IgD-negative memory B cell (primary cell): ENCODE measurements around the gene DCAF6. TPM values are rescaled to one million over a fixed set of nuclear protein-coding genes. Genes with fewer than 3 reads are reported as not detected.

Experiments
- H3K27ac Mint-ChIP-seq, 3 donors: one replicate each; pipeline ENCODE4 v1.8.0; 2020 to 2022; ENCODE audit warnings: mild to moderate bottlenecking in 3 of 3, mixed read lengths in 3 of 3, moderate library complexity in 1 of 3
- H3K27me3 Mint-ChIP-seq: one replicate; pipeline ENCODE4 v1.8.0; 2021; ENCODE audit warnings: mixed read lengths
- H3K36me3 Mint-ChIP-seq: one replicate; pipeline ENCODE4 v1.8.0; 2020; ENCODE audit warnings: mild to moderate bottlenecking, mixed read lengths
- H3K4me1 Mint-ChIP-seq, 3 donors: one replicate each; pipeline ENCODE4 v1.8.0; 2020 to 2022; ENCODE audit warnings: mixed read lengths in 3 of 3, mild to moderate bottlenecking in 1 of 3
- H3K4me3 Mint-ChIP-seq, 4 donors: one replicate each; pipeline ENCODE4 v1.8.0; 2020 to 2022; ENCODE audit warnings: mild to moderate bottlenecking in 4 of 4, mixed read lengths in 4 of 4, moderate library complexity in 3 of 4
- H3K9me3 Mint-ChIP-seq, 3 donors: one replicate each; pipeline ENCODE4 v1.8.0; 2020 to 2021; ENCODE audit warnings: mixed read lengths in 3 of 3, mild to moderate bottlenecking in 1 of 3
- polyA plus RNA-seq: library from polyadenylated mRNA; unstranded; fragments of 300-500 nt; fragmentation: Illumina TruSeq; gene quantifications from one replicate; pipeline ENCODE4 v1.2.3, GENCODE V29; 2021

Gene DCAF6
- polyA plus RNA-seq, 1 donor from 2014 or later: 11.9 TPM

- peak overlapping the region; percentile 89 to 97 (median 95) for H3K4me3 Mint-ChIP-seq
- H3K4me1 Mint-ChIP-seq: peaks cover 18 to 25% (median 25%) of the 10 kb centered on the region in 3 donors
- no peaks in the 10 kb centered on the region for H3K27me3 Mint-ChIP-seq
- H3K36me3 Mint-ChIP-seq: no peaks in the 10 kb centered on the region
- H3K27ac Mint-ChIP-seq: peak overlapping the region; percentile 99 to 100 (median 100)
- H3K9me3 Mint-ChIP-seq: no peaks in the 10 kb centered on the region
Observed at GRCh38 chr1:167934426-167935215, 1.9 kb upstream of the DCAF6 start.

DNA sequence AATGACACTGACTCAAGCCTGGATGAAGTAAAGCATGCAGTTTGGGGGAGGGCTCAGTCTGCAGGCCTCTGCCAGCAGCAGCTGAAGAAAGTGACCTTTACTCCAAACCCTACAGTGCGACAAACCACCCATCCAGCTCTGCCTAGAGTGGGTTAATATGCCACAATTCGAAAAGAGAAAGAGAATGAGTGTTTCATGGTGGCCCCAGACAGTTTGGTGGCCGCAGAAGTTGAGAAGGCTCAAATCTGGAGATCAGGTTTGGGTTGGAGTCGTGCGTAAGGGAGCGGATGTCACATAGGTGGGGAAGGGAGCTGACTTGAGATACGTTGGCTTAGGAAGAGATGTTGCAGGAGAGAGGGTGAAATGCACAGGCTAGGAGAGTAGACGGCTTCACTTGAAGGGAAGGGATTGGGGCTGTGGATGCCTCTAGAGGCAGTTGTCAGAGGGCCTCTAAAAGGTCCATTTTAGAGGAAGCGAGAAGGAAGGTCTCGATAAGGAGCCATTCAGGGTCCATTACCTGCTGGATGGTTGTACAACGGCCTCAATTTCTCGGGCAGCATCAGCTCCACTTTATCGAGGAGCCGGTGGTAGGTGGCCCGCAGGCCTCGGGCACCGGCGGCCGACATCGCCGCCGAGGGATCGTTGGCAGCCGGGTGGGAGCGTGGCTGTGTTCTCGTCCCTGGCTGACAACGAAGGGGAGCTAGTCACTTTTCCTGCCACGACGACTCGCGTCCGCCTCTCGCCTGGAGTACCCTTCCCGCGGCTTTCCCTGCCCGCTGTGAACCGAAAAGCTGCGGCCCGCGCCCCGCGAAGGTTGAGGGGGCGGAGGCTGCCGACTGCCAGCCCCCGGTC lies 1.0 kb upstream of the DCAF6 start:
- no peaks in the 10 kb centered on the region for H3K27me3 Mint-ChIP-seq
- peak overlapping the region; percentile 89 to 97 (median 95) for H3K4me3 Mint-ChIP-seq
- H3K36me3 Mint-ChIP-seq: no peaks in the 10 kb centered on the region
- peak overlapping the region; percentile 99 to 100 (median 100) for H3K27ac Mint-ChIP-seq
- H3K9me3 Mint-ChIP-seq: no peaks in the 10 kb centered on the region
- H3K4me1 Mint-ChIP-seq: peaks cover 18 to 25% (median 25%) of the 10 kb centered on the region in 3 donors

DNA sequence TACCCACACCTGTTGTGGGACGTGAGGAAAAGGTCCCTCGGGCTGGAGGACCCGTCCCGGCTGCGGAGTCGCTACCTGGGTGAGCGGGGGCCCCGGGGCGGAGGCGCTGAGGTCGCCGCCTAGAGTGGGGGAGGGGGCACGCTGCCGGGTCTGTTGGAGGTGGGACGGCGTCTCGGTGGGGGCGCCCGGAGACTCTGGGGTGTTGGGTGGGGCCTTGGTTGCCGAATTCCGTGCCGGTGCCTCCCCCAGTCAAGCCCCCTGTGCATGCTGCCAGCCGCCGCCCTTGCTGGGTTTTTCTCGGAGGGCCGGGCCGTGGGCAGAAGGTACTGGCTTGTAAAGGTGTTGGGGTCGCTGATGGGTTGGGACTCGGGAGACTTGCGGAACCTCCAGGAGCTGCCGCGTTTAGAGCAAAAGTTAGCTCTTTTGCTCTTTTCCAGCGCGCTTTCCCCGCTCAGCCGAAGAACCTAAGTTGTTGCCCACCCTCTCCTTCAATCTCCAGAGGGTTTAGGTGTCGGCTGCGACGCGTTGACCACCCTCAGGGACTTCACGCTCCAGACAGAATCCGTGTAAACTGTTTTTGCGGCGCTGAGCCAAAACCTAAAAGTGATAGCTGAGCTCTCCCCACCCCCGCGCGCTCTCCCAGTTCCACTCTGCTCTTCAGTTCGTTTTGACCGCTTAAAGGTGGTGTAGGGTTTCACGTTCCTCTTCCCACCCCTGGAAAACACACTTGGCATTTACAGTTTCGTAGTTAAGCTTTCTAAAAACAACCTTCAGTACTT lies 636 bp downstream of the DCAF6 start, which contains the start of gene MPC2:
TSS of gene MPC2 (minus strand) at position 143 of the 779 bp plus-strand sequence. CDS start 1,231 bp downstream, outside the sequence.
- Mint-ChIP-seq H3K36me3 (no peaks in the 10 kb centered on the region), H3K27me3 (no peaks in the 10 kb centered on the region), H3K27ac (peak within 1 kb of the TSS; percentile 99 to 100 (median 100)), H3K4me1 (peaks cover 22 to 32% (median 26%) of the 10 kb centered on the region in 3 donors), H3K9me3 (no peaks in the 10 kb centered on the region), H3K4me3 (peak within 1 kb of the TSS; percentile 89 to 99 (median 96))

GRCh38 chr1:167937709-167938010 lies 1.2 kb downstream of the DCAF6 start:
- no peaks in the 10 kb centered on the region for H3K36me3 Mint-ChIP-seq
- H3K27ac Mint-ChIP-seq: peak overlapping the region; percentile 94 to 100 (median 99)
- no peaks in the 10 kb centered on the region for H3K27me3 Mint-ChIP-seq
- peak overlapping the region; percentile 89 to 99 (median 96) for H3K4me3 Mint-ChIP-seq
- H3K9me3 Mint-ChIP-seq: no peaks in the 10 kb centered on the region
- H3K4me1 Mint-ChIP-seq: peaks cover 22 to 32% (median 28%) of the 10 kb centered on the region in 3 donors

GRCh38 chr1:167938080-167938636 lies 1.7 kb downstream of the DCAF6 start:
- no peaks in the 10 kb centered on the region for H3K9me3 Mint-ChIP-seq
- peaks cover under 1% of the 10 kb centered on the region for H3K36me3 Mint-ChIP-seq
- peaks cover 22 to 31% (median 26%) of the 10 kb centered on the region in 3 donors for H3K4me1 Mint-ChIP-seq
- peak overlapping the region; percentile 89 to 99 (median 96) for H3K4me3 Mint-ChIP-seq
- H3K27me3 Mint-ChIP-seq: no peaks in the 10 kb centered on the region
- peak overlapping the region; percentile 36 to 100 (median 99) for H3K27ac Mint-ChIP-seq

- H3K27ac Mint-ChIP-seq: no peak overlapping the region
- H3K4me1 Mint-ChIP-seq: peaks cover 16 to 23% (median 17%) of the 10 kb centered on the region in 3 donors
- H3K9me3 Mint-ChIP-seq: no peaks in the 10 kb centered on the region
- no peak overlapping the region for H3K4me3 Mint-ChIP-seq
- peaks cover 5% of the 10 kb centered on the region for H3K36me3 Mint-ChIP-seq
- no peaks in the 10 kb centered on the region for H3K27me3 Mint-ChIP-seq
Observed at GRCh38 chr1:167940264-167940663, 3.8 kb downstream of the DCAF6 start.

DNA sequence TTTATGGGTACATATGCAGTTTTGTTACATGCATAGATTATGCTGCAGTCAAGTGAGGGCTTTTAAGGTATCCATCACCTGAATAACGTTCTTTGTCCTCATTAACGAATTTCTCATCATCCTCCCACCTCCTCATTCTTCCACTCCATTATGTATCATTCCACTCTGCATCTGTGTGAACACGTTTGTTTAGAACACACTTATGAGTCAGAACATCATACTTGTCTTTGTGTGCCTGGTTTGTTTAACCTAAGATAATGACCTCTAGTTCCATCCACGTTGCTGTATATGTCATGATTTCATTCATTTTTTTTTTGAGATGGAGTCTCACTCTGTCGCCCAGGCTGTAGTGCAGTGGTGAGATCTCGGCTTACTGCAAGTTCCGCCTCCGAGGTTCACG lies 7.1 kb downstream of the DCAF6 start:
- Mint-ChIP-seq H3K4me1 (peaks cover 17 to 29% (median 23%) of the 10 kb centered on the region in 3 donors), H3K36me3 (peaks cover 5% of the 10 kb centered on the region), H3K27me3 (no peaks in the 10 kb centered on the region), H3K27ac (no peak overlapping the region), H3K4me3 (no peak overlapping the region), H3K9me3 (no peaks in the 10 kb centered on the region)

- Mint-ChIP-seq H3K4me3 (no peak overlapping the region), H3K9me3 (no peaks in the 10 kb centered on the region), H3K36me3 (peaks cover 7% of the 10 kb centered on the region), H3K4me1 (peaks cover 14 to 28% (median 27%) of the 10 kb centered on the region in 3 donors), H3K27ac (no peak overlapping the region), H3K27me3 (no peaks in the 10 kb centered on the region)
Observed at GRCh38 chr1:167947733-167948132, 11.2 kb downstream of the DCAF6 start.

GRCh38 chr1:167949785-167950184 lies 13.3 kb downstream of the DCAF6 start:
- Mint-ChIP-seq H3K4me1 (peaks cover 13 to 28% (median 24%) of the 10 kb centered on the region in 3 donors), H3K4me3 (no peak overlapping the region), H3K36me3 (peaks cover 2% of the 10 kb centered on the region), H3K27me3 (no peaks in the 10 kb centered on the region), H3K9me3 (no peaks in the 10 kb centered on the region), H3K27ac (no peak overlapping the region)

GRCh38 chr1:167950569-167950968 lies 14.1 kb downstream of the DCAF6 start:
- H3K27me3 Mint-ChIP-seq: no peaks in the 10 kb centered on the region
- peaks cover 9 to 26% (median 21%) of the 10 kb centered on the region in 3 donors for H3K4me1 Mint-ChIP-seq
- H3K4me3 Mint-ChIP-seq: no peak overlapping the region
- peaks cover 6% of the 10 kb centered on the region for H3K36me3 Mint-ChIP-seq
- no peaks in the 10 kb centered on the region for H3K9me3 Mint-ChIP-seq
- H3K27ac Mint-ChIP-seq: no peak overlapping the region

GRCh38 chr1:167955915-167956314 lies 19.4 kb downstream of the DCAF6 start:
- H3K36me3 Mint-ChIP-seq: peaks cover 11% of the 10 kb centered on the region
- peaks cover 5 to 9% (median 6%) of the 10 kb centered on the region in 3 donors for H3K4me1 Mint-ChIP-seq
- H3K9me3 Mint-ChIP-seq: no peaks in the 10 kb centered on the region
- no peak overlapping the region for H3K4me3 Mint-ChIP-seq
- H3K27ac Mint-ChIP-seq: no peak overlapping the region
- no peaks in the 10 kb centered on the region for H3K27me3 Mint-ChIP-seq

DNA sequence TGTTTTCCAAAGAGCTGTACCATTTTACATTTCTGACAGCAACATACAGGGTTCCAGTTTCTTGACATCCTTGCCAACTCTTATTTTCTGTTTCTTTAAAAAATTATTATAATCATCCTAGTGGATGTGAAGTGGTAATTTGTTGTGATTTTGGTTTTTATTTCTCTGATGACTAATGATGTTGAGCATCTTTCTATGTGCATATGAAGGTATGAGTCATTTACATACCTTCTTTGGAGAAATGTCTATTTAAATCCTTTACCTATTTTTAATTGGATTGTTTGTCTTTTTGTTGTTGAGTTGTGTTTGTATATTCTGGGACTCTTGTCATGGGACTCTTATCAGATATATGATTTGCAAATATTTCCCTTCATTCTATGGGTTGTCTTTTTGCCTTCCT lies 21.2 kb downstream of the DCAF6 start:
- H3K27ac Mint-ChIP-seq: no peak overlapping the region
- no peak overlapping the region for H3K4me3 Mint-ChIP-seq
- H3K9me3 Mint-ChIP-seq: no peaks in the 10 kb centered on the region
- H3K27me3 Mint-ChIP-seq: no peaks in the 10 kb centered on the region
- H3K36me3 Mint-ChIP-seq: peaks cover 9% of the 10 kb centered on the region
- peaks cover 5 to 7% (median 5%) of the 10 kb centered on the region in 3 donors for H3K4me1 Mint-ChIP-seq

DNA sequence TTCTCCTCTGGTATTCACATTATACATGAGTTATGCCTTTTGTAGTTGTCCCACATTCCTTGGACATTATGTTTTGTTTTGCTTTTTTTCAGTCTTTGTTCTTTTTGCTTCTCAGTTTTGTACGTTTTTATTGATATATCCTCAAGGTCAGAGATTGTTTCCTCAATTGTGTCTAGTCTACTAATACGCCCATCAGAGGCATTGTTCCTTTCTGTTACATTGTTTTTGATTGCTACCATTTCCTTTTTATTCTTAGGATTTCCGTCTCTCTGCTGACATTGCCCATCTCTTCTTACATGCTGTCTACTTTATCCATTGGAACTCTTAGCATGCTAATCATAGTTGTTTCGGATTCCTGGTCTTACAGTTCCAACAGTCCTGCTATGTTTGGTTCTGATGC lies 28.2 kb downstream of the DCAF6 start:
- no peak overlapping the region for H3K27ac Mint-ChIP-seq
- no peaks in the 10 kb centered on the region for H3K9me3 Mint-ChIP-seq
- peaks cover 3 to 10% (median 5%) of the 10 kb centered on the region in 3 donors for H3K4me1 Mint-ChIP-seq
- no peak overlapping the region for H3K4me3 Mint-ChIP-seq
- H3K27me3 Mint-ChIP-seq: no peaks in the 10 kb centered on the region
- peaks cover 4% of the 10 kb centered on the region for H3K36me3 Mint-ChIP-seq

- Mint-ChIP-seq H3K36me3 (no peaks in the 10 kb centered on the region), H3K4me1 (peaks cover 3 to 10% (median 3%) of the 10 kb centered on the region in 3 donors), H3K9me3 (no peaks in the 10 kb centered on the region), H3K27me3 (no peaks in the 10 kb centered on the region), H3K4me3 (no peak overlapping the region), H3K27ac (no peak overlapping the region)
Observed at GRCh38 chr1:167966050-167966449, 29.6 kb downstream of the DCAF6 start.
